Pancreas (tissue), 10 donors: ENCODE measurements around the gene LZTS2. TPM values are rescaled to one million over a fixed set of nuclear protein-coding genes. Genes with fewer than 3 reads are reported as not detected.
A peak's percentile ranks its signal among the peaks of the same experiment; 100 is the strongest.

ENCODE experiments used
- ATAC-seq, 4 donors: fragments of 200-7000 bp; cut with Tn5 transposase; one replicate each; pipeline versions ENCODE4 v1.8.0 to v1.9.1; 2020; ENCODE audit warnings: mild to moderate bottlenecking in 4 of 4, moderate library complexity in 4 of 4
- DNase-seq, 6 donors: peaks; one replicate each; pipeline ENCODE4 v3.0.0-alpha.2; 2020
- FAIRE-seq: peaks from 2 replicates; lab custom pipeline; 2012; peaks lifted over from hg19 to GRCh38; lab: Jason Lieb, UNC
- H3K27ac ChIP-seq, 4 donors: fragments of 200-600 bp; sonication (generic); 1 replicate in 3 of 4; 2 replicates in 1 of 4; pipeline versions ENCODE4 v1.5.0 to v1.8.0; 2020
- H3K27me3 ChIP-seq, 4 donors: fragments of 200-600 bp; one replicate each; pipeline ENCODE4 v1.8.0; 2021
- H3K36me3 ChIP-seq, 3 donors: fragments of 200-600 bp; sonication (generic) in 1 of 3; one replicate each; pipeline versions ENCODE4 v1.5.0 to v1.8.0; 2020 to 2021
- H3K4me1 ChIP-seq, 3 donors: fragments of 200-600 bp; one replicate each; pipeline ENCODE4 v1.8.0; 2021
- H3K4me3 ChIP-seq, 4 donors: fragments of 200-600 bp; sonication (generic) in 2 of 4; one replicate each; pipeline versions ENCODE4 v1.5.0 to v1.8.0; 2020 to 2021
- H3K9me3 ChIP-seq, 4 donors: fragments of 200-600 bp; one replicate each; pipeline ENCODE4 v1.8.0; 2021
- WGBS, 2 donors: extraction: QIAGEN DNeasy Blood & Tissue Kit; methylation state at CpG; one replicate each; pipeline ENCODE4 v1.1.7; 2013; 5-methylcytosine and 5-hydroxymethylcytosine counted together
- intact Hi-C, 3 donors: fragments of 100-400 bp; cut with DNase I; formaldehyde crosslinking; loops; one replicate each; pipeline versions ENCODE4 v1.11.1 to v1.14.2; 2022
- polyA plus RNA-seq, 2 donors: library from polyadenylated mRNA; stranded (reverse); fragments of 200-250 nt; gene quantifications; one replicate each; pipeline ENCODE4 v1.2.3, GENCODE V29; 2013
- total RNA-seq, 6 donors: library from RNA; stranded (reverse); fragmentation: NEBNext Ultra II Directional in 4 of 6; extraction: Animal tissue kit (Norgen Biotek cat#: 25700) in 4 of 6; gene quantifications; one replicate each; pipeline versions ENCODE4 v1.2.1 to v1.2.4, GENCODE V29; 2021 to 2023
- TF ChIP-seq, protein P1 (sequence below), 4 donors: fragments of 200-600 bp; sonication (generic) in 3 of 4; IDR thresholded peaks; one replicate each; pipeline versions ENCODE4 v1.5.0 to v1.8.0; 2021; ENCODE audit warnings: antibody characterized with exemption in 4 of 4
- donor health status: healthy with polysubstance abuse.
- donor health status: DM: no; HTN: no; CAD: no; lungs with moderate emphysema.
- donor health status: DM: no; HTN: no; CAD: no.
- donor health status: control.
- donor health status: control.
- donor health status: Bipolar disorder and iron deficiency.
- donor health status: DM: yes; HTN: yes; CAD: no.
- donor health status: DM: no; HTN: no; CAD: no.
- donor health status: DM: no; HTN: no; CAD: no.
- donor health status: DM: yes; HTN: yes; CAD: no.

Gene LZTS2
- total and polyA plus RNA-seq, 8 donors = 10.5 to 52.2 (median 17.3) TPM

DNA sequence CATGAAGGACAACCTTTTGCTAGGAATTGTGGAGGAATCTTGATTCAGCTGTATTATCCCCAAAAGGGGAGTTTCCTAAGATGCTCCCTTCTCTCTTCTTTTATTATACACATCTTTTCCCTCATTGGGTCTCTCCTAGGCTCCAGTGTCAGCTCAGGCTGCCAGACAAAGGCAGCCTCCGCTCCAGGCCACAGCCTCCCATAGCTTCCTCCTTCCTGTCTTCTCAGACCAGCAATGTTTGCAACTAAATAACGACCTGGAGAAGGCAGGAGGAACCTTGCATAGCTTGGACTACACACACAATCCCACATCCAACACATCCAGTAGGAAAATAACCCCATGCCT, 43.7 kb downstream of the LZTS2 start:
- Histone ChIP-seq H3K4me3 (peak overlapping the region; percentile 26 to 49 (median 44)), H3K9me3 (no peaks in the 10 kb centered on the region), H3K4me1 (peaks cover 5 to 12% (median 6%) of the 10 kb centered on the region in 3 donors), H3K27me3 (peaks cover 0 to 2% (median 0%) of the 10 kb centered on the region in 4 donors), H3K27ac (peak overlapping the region; percentile 80 to 96 (median 85)), H3K36me3 (no peaks in the 10 kb centered on the region)
- intact Hi-C loops = no loop called here
- DNase-seq (no peak), ATAC-seq (peak in 3 of 4 donors; percentile 2 to 4 (median 2)), FAIRE-seq (no peak)
- TF ChIP-seq, protein P1, sequence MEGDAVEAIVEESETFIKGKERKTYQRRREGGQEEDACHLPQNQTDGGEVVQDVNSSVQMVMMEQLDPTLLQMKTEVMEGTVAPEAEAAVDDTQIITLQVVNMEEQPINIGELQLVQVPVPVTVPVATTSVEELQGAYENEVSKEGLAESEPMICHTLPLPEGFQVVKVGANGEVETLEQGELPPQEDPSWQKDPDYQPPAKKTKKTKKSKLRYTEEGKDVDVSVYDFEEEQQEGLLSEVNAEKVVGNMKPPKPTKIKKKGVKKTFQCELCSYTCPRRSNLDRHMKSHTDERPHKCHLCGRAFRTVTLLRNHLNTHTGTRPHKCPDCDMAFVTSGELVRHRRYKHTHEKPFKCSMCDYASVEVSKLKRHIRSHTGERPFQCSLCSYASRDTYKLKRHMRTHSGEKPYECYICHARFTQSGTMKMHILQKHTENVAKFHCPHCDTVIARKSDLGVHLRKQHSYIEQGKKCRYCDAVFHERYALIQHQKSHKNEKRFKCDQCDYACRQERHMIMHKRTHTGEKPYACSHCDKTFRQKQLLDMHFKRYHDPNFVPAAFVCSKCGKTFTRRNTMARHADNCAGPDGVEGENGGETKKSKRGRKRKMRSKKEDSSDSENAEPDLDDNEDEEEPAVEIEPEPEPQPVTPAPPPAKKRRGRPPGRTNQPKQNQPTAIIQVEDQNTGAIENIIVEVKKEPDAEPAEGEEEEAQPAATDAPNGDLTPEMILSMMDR (IDR thresholded peaks at IDR 0.05) = no peak
- 33 to 40% methylated on average over 2 of the region's 2 CpGs for WGBS, 2 donors

DNA sequence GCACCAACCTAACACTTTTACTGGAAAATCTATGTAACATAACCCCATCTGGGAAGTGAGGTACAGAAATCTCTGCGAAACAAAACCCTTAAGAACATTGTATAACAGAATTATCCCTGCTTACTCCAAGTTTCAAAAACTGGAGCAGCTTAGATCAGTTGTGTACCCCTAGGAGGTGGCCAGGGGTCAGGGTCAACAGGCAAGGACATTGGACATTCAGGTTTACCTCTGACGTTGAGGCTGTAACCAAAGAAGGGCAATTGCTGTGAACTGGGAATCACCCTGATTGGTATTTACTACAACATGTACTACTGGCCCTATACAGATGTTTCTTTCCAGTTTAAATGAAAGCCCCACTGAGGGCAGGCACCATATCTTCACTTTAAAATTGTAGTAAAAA, 44.5 kb downstream of the LZTS2 start:
- ATAC-seq = no peak
- no peaks in the 10 kb centered on the region for H3K9me3 ChIP-seq
- TF ChIP-seq, protein P1 (IDR thresholded peaks at IDR 0.05) = no peak
- H3K27ac ChIP-seq = no peak overlapping the region
- peaks cover 5 to 12% (median 6%) of the 10 kb centered on the region in 3 donors for H3K4me1 ChIP-seq
- no peak overlapping the region for H3K4me3 ChIP-seq
- no peak for DNase-seq
- H3K36me3 ChIP-seq = no peaks in the 10 kb centered on the region
- no peak for FAIRE-seq
- 74 to 75% methylated on average over 2 of the region's 2 CpGs for WGBS, 2 donors
- intact Hi-C loops = no loop called here
- H3K27me3 ChIP-seq = peaks cover 0 to 3% (median 1%) of the 10 kb centered on the region in 4 donors

DNA sequence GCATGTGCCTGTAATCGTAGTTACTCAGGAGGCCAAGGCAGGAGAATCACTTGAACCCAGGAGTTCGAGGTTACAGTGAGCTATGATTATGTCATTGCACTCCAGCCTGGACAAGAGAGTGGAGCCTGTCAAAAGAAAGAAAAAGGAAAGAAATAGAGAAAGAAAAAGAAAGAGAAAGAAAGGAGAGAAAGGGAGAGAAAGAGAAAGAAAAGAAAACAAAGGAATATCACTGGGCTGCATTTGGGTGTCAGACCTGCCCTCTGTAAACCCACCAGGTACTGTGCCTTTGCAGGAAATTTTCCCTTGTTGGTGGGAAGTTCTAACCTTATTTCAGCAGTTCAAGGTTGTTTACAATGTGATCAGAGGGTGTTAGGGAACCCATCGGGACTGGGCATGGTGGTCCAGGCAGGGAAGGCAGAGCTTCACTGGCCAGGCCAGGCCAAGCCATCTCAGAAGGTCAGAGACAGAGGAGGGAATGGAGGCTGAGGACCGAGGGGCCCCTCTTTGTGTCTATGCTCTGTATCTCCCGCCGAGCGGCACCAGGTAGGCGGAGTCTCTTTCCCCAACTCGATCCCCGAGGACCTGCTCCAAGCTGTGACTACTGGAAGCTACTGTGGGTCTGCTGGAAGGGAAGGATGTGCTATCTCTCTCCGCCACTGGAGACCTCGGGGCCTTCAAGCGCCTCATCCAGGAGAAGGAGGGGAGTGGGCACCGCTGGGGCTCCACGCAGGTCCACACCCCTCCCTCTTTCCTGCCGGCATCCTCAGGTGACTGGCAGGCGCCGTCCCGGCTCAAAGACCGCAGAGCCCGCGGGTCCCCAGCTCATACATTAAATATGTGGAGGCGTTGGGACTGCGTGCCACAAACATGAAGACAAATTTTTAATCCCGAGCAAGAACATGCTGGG, 47.0 kb downstream of the LZTS2 start:
- H3K9me3 ChIP-seq = no peaks in the 10 kb centered on the region
- no peak overlapping the region for H3K4me3 ChIP-seq
- DNase-seq (no peak), FAIRE-seq (no peak), ATAC-seq (no peak)
- intact Hi-C loops = no loop called here
- 38% methylated on average over 25 of the region's 25 CpGs for WGBS, 2 donors
- H3K27me3 ChIP-seq = peaks cover 0 to 9% (median 3%) of the 10 kb centered on the region in 4 donors
- H3K27ac ChIP-seq = no peak overlapping the region
- H3K36me3 ChIP-seq = no peaks in the 10 kb centered on the region
- H3K4me1 ChIP-seq = peaks cover 5 to 8% (median 6%) of the 10 kb centered on the region in 3 donors
- TF ChIP-seq, protein P1 (IDR thresholded peaks at IDR 0.05) = no peak

DNA sequence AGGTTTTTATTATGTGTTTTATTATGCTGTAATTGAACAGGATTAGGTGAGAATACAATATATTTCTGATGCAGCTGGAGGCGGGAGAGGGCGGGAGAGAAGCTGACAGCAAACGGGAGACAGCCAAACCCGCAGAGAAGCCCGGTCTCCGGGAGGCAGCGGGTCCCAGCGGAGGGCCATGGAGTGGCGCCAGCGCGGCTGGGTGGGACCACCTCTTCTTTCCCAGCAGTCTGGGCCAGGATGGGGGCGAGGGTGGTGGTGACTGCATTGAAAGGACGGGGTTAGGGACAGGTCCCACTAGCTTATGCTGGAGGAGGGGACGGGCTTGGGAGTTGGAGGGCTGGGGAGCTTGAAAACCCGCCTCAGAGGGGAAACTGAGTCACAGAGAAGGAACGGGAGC, 47.7 kb downstream of the LZTS2 start:
- ATAC-seq = no peak
- H3K4me1 ChIP-seq = peaks cover 2 to 3% (median 2%) of the 10 kb centered on the region in 3 donors
- no peaks in the 10 kb centered on the region for H3K9me3 ChIP-seq
- H3K27ac ChIP-seq = no peak overlapping the region
- WGBS, 2 donors = 31 to 41% methylated on average over 16 of the region's 16 CpGs
- FAIRE-seq = no peak
- intact Hi-C loops = no loop called here
- DNase-seq = no peak
- no peaks in the 10 kb centered on the region for H3K36me3 ChIP-seq
- TF ChIP-seq, protein P1 (IDR thresholded peaks at IDR 0.05) = no peak
- peaks cover 0 to 9% (median 3%) of the 10 kb centered on the region in 4 donors for H3K27me3 ChIP-seq
- no peak overlapping the region for H3K4me3 ChIP-seq
